GM21825 (cell line): ENCODE results near the gene OPHN1.

Source experiments
- ATAC-seq: cut with Tn5 transposase; IDR thresholded peaks from one replicate; pipeline ENCODE4 v1.9.1; 2021; ENCODE audit warnings: mild to moderate bottlenecking, moderate library complexity; ENCODE audit not compliant: unreplicated experiment

OPHN1 gene

GRCh38 chrX:68183612-68184214, 249.6 kb downstream of the OPHN1 start:
- ATAC-seq, result no peak

GRCh38 chrX:68180579-68180978, 252.7 kb downstream of the OPHN1 start:
- ATAC-seq, result no peak

GRCh38 chrX:68179355-68179754, 253.9 kb downstream of the OPHN1 start:
- ATAC-seq, result no peak

- no peak for ATAC-seq
Measured at GRCh38 chrX:68177542-68177941, 255.8 kb downstream of the OPHN1 start.

- ATAC-seq, result no peak
Measured at GRCh38 chrX:68175562-68175961, 257.7 kb downstream of the OPHN1 start.

GRCh38 chrX:68163441-68163840, 269.9 kb downstream of the OPHN1 start:
- ATAC-seq, result no peak

GRCh38 chrX:68147848-68148247, 285.4 kb downstream of the OPHN1 start:
- ATAC-seq, result no peak

- ATAC-seq, result no peak
Measured at GRCh38 chrX:68146054-68146453, 287.2 kb downstream of the OPHN1 start.

GRCh38 chrX:68139791-68140190, 293.5 kb downstream of the OPHN1 start:
- no peak for ATAC-seq

- ATAC-seq, result no peak
Measured at GRCh38 chrX:68133181-68133580, 300.1 kb downstream of the OPHN1 start.

GRCh38 chrX:68132749-68133148, 300.5 kb downstream of the OPHN1 start:
- no peak for ATAC-seq

GRCh38 chrX:68121835-68122234, 311.5 kb downstream of the OPHN1 start:
- no peak for ATAC-seq

- no peak for ATAC-seq
Measured at GRCh38 chrX:68121371-68121770, 311.9 kb downstream of the OPHN1 start.

GRCh38 chrX:68115371-68115770, 317.9 kb downstream of the OPHN1 start:
- no peak for ATAC-seq

- ATAC-seq, result no peak
Measured at GRCh38 chrX:68114573-68115129, 318.6 kb downstream of the OPHN1 start.

- ATAC-seq, result no peak
Measured at GRCh38 chrX:68113837-68114572, 319.3 kb downstream of the OPHN1 start.

- no peak for ATAC-seq
Measured at GRCh38 chrX:68112321-68112720, 321.0 kb downstream of the OPHN1 start.

- no peak for ATAC-seq
Measured at GRCh38 chrX:68109162-68109561, 324.1 kb downstream of the OPHN1 start.

GRCh38 chrX:68098431-68098830, 334.9 kb downstream of the OPHN1 start:
- ATAC-seq, result no peak

- no peak for ATAC-seq
Measured at GRCh38 chrX:68090266-68090665, 343.0 kb downstream of the OPHN1 start.

- ATAC-seq, result no peak
Measured at GRCh38 chrX:68087526-68087925, 345.8 kb downstream of the OPHN1 start.

GRCh38 chrX:68086709-68087108, 346.6 kb downstream of the OPHN1 start:
- no peak for ATAC-seq
